ENCODE data around the gene TSPAN10.
"Not testable (repeated sequence)": the region's sequence is repeated elsewhere in the genome, so short reads cannot be mapped to it uniquely, and the experiment has no call there.

TSPAN10 gene

DNA sequence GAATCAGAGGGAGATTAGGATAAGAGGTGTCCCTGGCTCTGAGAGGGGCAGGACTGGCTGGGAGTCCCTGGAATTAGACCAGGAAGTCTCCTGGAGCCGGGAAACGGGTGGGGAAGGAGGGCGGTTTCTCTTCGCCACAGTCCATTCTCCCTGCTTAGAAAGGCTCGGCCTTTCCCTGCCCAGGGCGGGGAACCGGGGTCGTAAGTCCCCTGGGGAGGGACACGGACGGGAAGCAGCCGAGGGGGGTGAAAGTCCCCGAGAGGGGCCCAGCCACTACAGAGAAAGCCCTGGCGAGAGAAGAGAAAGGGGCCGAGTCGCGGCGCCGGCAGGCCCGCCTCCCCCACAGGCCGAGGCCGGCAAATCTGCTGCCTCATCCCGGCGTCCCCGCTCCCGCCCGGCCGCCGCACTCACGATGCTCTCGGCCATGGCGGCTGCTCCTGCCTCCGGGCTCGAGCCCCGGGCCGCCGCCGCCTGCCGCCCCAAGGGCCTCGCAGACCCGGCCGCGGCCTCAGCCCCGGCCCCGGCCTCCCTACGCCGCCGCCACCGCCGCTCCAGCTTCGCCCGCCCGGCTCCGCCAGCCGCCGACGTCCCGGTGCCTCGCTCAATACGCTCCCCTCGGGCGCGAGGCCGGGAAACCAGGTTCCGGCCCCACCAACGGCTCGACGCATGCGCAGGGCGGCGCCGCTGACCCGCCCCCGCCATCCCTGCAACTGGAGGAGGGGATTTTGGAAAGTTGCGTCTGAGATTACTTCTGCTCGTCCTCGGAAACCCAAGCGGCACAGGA, at the start of gene TSPAN10, which contains the start of gene NPLOC4:
TSS of gene TSPAN10 (plus strand) at position 692 of the 784 bp plus-strand sequence. CDS start 5,217 bp downstream, outside the sequence.
TSS of gene NPLOC4 (minus strand) at position 608 of the 784 bp plus-strand sequence. CDS start at position 426, 182 bp downstream.
- peak; percentile 78 for DNase-seq (ENCODE audit: low read depth)

DNA sequence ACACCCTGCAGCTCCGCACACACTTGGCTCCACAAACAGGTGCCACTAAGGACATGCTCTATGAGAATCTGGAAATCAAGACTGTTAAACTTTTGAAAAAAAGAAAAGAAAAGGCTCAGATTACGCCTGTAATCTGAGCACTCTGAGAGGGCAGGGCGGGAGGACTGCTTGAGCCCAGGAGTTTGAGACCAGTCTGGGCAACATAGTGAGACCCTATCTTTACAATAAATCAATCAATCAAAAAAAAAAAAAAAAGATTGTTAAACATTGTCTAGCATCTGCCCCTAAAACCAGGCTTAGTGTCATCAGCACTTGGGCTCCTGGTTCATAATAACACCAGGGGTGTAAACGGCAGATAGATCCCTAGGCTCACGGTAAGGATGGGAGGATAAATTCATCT, 47.4 kb upstream of the TSPAN10 start:
- no peak for DNase-seq (ENCODE audit: low read depth)

DNA sequence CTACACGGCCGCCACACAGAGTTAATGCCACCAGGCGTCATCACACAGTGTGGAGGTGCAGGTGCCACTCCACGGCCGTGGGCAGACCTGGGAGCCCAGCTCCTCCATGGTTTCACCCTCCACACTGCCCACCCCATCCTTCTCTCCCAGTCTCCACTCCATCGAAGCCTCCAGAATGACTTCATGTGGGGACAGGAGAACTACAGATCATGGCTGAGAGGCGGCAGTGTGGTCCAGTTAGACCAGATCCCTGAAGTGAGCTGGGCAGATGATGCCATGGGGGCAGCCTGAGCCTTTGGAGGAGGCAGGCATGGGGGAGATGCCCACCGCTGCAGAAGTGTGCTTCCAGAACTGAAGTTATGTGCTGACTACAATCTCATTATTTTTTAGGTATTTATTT, 46.9 kb upstream of the TSPAN10 start:
- DNase-seq (ENCODE audit: low read depth): no peak

- no peak for DNase-seq (ENCODE audit: low read depth)
These were observed 45.0 kb upstream of the TSPAN10 start for GRCh38 chr17:81591971-81592370.

DNA sequence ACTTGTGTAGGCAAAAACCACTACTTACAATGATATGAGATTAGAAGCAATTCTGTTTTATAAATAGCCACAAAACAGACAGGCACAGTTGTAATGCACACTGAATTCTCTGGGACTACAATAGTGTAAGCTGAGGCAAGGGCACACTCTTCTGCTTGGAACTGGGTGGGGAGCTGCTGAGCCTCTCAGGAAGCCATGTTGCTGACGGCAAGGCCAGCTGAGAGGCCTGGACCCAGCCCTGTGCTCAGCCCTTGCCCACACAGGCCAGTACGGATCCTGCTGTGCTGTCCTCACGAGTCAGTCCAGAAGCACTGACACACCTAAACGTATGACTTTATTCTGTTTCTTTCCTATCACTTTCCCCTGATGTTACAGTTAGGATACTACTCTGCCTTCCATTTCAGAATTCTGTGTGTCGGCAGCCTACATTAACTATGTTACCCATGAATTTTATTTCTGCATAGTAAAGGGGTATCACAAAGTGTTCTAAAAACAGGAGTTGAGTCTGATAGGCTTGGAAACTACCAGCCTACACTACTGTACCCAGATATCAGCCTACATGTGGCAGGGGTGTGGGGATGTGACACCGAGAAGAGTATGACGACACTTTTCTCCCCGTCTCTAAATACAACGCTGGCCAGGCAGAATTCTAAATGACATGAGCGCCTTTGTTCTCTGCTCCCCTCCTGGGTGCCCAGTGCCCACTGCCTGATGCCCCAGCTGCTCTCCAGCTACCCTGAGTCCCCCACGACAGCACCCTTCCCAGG, 43.7 kb upstream of the TSPAN10 start:
- DNase-seq (ENCODE audit: low read depth): no peak

GRCh38 chr17:81599719-81600486, 37.1 kb upstream of the TSPAN10 start:
- DNase-seq (ENCODE audit: low read depth): no peak

GRCh38 chr17:81601525-81602120, 35.4 kb upstream of the TSPAN10 start:
- no peak for DNase-seq (ENCODE audit: low read depth)

DNA sequence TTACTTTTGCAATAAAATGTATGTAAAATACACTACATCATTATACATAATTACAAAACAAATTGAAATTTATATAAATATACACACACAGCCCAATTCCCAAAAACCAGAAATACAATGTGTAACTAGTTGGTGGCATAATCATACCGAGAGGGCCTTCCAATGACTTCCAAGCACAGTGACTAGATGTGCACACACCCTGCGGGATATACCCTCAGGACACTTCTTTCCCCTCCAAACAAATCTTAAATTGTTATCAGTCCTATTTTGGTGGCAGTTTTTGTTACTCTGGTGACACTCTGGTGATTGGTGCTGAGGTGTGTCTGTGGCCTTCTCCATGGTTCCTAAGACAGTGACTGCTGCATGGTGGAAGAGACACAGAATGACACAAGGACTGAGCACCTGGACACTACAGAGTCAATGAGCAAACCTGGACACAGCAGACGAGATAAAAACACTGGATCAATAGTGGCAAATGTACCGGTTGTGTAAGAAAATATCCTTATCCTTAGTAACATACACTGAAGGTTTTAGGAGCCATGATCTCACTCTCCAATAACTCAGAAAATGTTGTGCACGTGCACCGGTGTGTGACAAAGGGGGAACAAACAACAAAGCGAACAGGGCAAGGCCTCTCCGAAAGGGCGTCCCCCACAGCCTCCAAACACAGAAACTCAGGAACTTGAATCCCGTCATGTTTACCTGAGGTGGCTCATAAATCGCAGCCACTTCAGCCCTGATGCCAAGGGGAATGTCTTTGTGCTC, 33.0 kb upstream of the TSPAN10 start:
- DNase-seq (ENCODE audit: low read depth): no peak

- DNase-seq (ENCODE audit: low read depth): no peak
These were observed 29.6 kb upstream of the TSPAN10 start for GRCh38 chr17:81607431-81607830.

GRCh38 chr17:81608082-81608481, 28.9 kb upstream of the TSPAN10 start:
- DNase-seq (ENCODE audit: low read depth): no peak

DNA sequence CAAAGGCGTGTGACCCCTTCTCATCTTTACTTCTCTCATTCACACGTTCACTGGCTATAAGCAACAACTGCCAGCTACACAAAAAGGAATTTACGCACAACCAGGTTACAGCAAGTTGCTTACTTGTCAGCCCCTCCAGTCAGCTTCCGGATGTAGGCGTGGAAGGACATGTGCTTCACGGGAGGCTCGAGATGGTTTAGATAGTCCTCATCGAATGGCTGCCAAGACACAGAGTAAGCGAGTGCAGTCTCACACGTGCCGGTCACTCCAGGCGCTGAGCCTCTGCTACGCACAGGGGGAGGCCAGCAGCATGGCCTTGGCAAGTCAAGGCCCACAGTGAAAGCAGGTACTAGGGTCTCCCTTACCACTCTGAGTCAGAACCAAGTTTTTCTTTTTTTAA, 28.4 kb upstream of the TSPAN10 start:
- DNase-seq (ENCODE audit: low read depth): no peak

DNA sequence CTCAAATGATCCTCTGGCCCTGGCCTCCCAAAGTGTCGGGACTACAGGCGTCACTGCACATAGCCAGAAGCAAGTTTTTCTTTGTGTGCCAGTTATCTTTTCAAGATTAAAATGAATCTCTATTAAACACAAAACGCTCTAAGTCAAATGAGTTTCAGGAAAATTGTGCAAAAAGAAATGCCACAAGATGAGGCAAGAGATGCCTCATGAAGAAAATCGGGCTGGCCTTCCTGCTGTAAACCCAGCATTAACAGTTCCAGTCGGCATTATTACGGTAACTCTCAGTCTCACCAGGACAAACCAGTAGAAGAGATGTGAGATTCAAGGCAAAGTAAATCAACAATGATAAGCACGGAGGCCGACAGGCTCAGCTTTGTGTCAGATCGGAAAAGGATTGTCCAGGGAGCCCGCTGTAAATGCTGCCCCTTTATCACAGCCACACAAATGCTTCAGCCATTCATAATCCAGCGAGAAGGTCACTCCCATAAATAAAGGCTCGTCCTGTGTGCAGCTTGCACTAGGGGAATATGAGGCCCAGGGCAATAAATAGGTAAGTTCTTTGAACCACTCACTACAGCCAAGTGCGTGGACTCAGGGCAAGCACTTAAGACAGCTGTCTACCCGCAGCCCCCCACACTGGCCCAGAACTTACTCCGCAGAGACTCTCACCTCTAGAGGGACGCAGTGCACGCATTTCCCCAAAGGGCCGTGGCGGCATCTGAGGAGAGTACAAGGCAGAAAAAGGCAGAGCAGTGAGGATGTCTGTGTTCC, 27.3 kb upstream of the TSPAN10 start:
- no peak for DNase-seq (ENCODE audit: low read depth)

GRCh38 chr17:81612172-81612970, 24.6 kb upstream of the TSPAN10 start:
- no peak for DNase-seq (ENCODE audit: low read depth)

- no peak for DNase-seq (ENCODE audit: low read depth)
These were observed 21.5 kb upstream of the TSPAN10 start for GRCh38 chr17:81615401-81615930.

- no peak for DNase-seq (ENCODE audit: low read depth)
These were observed 20.1 kb upstream of the TSPAN10 start for GRCh38 chr17:81616877-81617276.

GRCh38 chr17:81618307-81618706, 18.7 kb upstream of the TSPAN10 start:
- not testable (repeated sequence) for DNase-seq (ENCODE audit: low read depth)

DNA sequence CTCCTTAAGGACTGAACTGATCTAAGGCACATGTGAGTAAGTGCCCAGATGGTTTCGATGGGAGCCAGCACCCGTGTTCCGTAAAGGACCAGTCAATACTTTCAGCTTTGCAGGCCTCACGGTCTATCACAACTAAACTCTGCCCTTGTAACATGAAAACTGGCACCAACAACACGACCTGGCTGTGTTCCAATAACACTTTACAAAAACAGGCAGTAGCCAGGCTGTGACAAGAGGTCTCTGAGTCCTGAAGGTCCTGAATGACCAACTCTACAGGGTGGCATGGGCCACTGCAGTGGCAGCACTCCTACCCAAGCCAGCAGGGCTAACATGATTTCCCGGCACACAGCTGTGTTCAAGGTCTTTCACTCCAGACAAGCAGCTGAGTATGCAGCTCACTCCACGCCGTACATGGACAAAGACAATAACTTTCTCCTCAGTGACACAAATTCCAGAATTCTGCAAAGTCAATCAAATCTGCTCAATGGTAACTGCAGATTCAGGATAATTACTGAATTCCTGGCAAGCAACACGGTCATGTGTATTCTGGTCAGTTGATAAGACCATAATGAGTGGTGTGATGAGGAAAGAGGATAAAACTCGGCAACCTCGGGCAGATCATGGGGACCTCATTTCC, 15.4 kb upstream of the TSPAN10 start:
- no peak for DNase-seq (ENCODE audit: low read depth)

GRCh38 chr17:81630274-81630673, 6.7 kb upstream of the TSPAN10 start:
- no peak for DNase-seq (ENCODE audit: low read depth)

GRCh38 chr17:81631482-81631881, 5.5 kb upstream of the TSPAN10 start:
- no peak for DNase-seq (ENCODE audit: low read depth)
